Measurements from ENCODE around the gene RAB31.

The RAB31 gene

DNA sequence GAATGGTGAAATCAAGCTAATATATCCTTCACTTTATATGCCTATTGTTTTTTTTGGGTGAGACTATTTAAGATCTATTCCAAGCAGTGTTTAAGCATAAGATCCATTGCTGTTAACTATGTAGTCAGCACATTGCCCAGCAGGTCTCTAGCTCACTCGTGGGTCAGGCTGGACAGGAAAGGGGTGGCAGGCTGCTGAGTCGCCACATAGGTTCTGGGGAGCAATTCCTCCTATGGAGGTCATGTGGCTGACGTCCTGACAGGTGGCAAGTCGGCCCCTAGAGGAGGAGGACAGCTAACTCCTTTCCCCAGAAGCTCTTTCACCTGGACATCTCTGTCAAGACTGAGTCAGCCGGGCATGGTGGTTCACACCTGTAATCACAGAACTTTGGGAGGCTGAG lies 13.9 kb upstream of the RAB31 start:
- no peak for DNase-seq

GRCh38 chr18:9694952-9695495 lies 13.1 kb upstream of the RAB31 start:
- no peak for DNase-seq

DNA sequence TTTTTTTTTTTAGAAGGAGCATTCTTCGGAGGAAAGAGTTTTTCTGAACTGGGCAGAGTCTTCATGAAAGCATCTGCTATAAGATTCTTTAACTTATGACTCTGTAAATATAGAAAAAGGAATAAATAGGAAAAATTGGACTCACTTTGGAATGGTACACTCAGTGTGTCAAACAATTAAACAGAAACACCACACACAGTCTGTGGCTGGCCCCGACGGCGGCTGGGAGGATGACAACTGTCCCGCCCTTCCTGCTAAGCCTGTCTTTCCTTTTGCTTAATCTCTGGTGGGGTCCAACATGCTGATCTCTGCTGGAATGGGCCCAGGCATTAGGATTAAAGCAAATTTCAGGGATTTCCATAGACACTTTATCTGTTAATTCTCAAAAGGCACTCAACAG lies 12.5 kb upstream of the RAB31 start:
- DNase-seq = no peak

GRCh38 chr18:9696112-9696511 lies 12.0 kb upstream of the RAB31 start:
- no peak for DNase-seq

- no peak for DNase-seq
Measured at GRCh38 chr18:9696701-9697100, 11.4 kb upstream of the RAB31 start.

DNA sequence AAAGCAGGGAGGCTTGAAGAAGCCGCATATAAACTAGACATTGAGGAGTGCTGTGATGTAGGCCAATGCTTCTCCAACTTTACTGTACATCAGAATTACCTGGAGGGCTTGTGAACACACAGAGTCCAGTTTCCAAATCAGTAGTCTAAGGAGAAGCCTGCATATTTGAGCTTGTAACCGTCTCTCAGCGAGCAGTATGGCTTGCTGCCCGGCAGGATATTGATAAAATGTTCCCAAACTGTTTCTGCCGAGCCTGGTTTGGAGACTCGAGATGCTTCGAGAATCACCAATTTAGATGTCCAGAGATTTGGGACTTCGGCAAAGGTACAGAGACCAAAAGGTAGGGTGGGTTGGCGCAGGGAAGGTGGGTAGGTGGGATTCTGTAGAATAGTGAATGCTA lies 11.0 kb upstream of the RAB31 start:
- DNase-seq = no peak

DNA sequence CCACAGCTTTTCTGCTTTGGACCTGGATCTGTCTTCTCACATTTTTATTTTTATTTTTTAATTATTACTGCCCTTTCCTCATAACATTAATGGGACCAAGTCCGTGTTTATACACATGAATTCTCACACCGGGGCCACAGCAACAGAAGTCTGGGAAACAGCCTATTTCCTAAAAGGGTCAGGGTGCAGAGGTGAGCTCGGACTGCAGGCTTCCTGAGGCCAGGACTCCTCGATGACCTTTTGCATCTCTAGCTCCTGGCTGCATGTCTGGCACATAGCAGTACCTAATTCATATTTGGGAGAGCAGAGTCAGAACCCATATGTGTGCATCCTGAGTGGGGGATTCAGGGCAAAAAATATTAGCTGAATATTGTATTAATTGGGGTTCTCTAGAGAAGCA lies 9.6 kb upstream of the RAB31 start:
- no peak for DNase-seq

DNA sequence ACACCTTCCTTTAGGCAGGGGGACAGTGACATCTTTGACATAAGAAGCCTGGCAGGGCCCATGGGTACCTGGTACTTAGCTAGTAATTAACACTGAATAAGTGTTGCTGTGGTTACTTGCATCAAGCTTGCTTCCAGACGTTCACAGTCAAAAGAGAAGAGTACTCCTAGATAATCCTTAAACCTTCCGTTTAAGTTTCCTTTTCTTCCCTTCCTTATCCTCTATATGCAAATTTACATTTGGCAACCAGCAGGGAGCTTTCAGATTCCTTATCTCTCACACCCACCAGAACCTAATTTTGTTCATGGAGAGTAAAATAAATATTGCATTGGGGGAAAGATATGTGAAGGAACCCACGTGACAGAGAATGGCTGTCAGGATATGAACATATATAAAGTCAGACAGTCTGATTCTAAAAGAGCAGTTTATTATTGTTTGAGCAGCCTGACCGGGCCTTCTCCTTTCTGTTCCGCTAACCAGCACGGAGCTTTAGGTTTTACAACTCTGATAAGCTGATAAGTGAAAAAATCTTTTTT lies 7.8 kb upstream of the RAB31 start:
- no peak for DNase-seq

DNA sequence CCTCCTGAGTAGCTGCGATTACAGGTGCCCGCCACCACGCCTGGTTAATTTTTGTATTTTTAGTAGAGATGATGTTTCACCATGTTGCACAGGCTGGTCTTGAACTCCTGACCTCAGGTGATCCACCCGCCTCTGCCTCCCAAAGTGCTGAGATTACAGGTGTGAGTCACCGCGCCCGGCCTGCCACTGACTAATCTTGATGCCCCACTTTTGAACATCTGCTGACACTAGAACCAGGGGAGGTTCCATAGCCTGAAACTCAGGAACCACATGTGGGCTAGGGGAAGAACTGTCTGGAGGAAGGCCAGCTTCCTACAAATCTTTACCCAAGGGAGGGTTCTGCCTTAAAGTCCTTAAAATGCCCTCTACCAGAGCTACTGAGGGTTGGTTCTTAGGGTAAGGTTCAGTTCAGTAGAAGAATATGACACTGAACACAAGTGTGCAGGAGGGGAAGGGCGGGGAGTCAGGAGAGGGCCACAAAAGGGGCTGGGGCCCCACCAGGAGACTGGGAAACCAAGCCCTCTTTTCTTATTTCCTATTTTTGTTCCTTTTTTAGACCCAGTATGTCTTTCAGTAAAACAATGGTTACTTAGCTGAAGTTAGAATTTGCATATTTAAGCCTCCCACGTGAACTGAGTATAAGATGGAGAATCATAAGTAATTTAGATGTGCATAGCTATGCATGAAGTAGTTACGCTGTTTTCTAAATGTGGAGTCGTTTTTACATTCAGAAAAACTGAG lies 6.3 kb upstream of the RAB31 start:
- DNase-seq = no peak

- no peak for DNase-seq
Measured at GRCh38 chr18:9704233-9705118, 3.6 kb upstream of the RAB31 start.

- DNase-seq = no peak
Measured at GRCh38 chr18:9705183-9705829, 2.8 kb upstream of the RAB31 start.

DNA sequence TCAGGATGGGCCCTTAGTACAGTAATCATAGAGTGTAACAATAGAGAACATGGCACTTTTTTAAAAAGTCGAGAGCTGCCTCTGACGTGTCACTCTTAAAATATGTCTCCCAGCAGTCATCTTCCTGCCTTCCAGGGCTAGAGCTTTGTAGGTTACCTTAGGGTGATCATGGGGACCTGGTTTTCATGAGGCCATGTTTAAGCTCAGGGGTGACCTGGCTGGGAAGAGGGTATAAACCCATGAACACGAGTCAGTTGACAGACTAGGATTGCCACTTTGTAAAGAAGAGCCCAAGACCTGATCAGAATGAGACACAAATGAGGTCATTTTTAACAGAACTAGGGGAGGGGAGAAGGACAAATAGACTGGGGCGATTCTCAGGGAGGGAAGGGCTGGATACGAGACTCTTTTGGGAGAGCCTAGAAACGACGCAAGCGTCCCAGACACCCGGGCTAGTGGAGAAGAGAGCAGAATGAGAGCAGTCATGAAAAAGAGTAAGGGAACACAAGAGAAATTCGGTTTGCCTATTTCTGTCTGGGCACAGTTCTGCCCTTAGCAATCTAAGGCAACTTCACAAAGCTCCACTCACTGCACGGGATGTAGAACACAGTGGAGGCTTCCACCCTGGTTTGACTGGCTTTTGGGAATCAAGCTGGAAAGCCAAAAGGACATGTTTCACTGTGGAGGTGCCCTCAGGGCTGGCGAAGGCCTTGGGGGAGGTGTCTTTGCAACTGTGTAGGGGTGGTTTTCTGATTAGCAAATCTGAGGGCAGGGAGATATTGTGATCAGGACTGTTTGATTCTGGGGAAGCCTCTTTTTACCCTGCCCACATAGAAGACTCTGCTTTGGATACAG lies 1.8 kb upstream of the RAB31 start:
- DNase-seq = no peak

DNA sequence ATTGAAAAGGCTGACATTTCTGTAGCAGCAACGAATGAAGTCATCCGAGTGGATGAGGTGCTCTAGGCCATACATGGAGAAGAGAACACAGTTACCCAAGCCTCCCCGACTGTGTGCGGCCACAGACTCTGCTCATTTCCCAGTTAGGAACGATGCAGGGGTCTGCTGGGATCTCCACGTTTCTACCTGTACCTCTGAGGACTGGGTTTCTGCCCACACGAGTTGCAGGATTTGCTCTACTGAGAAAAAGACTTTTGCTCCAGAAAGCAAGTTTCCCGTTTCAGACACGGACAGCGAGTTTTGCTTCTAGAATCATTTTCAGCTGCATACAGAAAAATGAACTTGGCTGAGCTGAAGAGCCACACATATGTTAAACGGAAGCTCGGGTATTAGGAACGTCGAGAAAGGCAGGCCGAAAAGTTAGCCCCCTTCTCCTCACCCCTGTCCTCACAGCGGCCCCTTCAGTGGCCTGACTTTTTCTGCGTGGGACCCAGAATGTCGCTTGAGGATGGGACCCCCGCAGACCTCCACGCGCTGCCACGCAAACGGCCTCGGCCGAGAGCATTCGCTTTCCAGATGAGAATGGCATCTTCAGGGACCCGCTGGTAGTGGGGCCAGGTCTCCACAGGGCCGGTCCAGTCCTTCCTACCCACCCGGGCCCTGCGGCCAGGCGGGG lies 582 bp upstream of the RAB31 start:
- no peak for DNase-seq

GRCh38 chr18:9708434-9709303 lies 568 bp downstream of the RAB31 start:
- DNase-seq = no peak

- DNase-seq = no peak
Measured at GRCh38 chr18:9709304-9709877, 1.3 kb downstream of the RAB31 start.

DNA sequence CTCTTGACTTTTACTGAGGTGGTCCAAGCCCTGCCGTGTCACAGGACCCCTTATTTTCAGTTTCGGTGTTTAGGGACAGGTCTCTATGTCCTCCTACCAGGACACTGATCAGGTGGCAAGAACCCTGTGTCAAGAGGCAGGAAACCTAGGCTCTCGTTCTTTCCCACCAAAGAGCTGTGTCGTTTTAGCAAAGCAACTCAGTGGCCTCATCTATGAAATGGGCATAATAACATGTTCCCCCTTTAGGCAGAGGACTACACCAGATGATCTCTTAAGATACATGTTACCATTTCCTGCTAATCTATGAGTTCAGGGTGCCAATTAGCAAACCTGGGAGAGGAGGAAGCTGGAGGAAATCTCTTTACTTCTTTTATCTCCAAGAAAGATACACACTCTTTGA lies 1.9 kb downstream of the RAB31 start:
- no peak for DNase-seq

DNA sequence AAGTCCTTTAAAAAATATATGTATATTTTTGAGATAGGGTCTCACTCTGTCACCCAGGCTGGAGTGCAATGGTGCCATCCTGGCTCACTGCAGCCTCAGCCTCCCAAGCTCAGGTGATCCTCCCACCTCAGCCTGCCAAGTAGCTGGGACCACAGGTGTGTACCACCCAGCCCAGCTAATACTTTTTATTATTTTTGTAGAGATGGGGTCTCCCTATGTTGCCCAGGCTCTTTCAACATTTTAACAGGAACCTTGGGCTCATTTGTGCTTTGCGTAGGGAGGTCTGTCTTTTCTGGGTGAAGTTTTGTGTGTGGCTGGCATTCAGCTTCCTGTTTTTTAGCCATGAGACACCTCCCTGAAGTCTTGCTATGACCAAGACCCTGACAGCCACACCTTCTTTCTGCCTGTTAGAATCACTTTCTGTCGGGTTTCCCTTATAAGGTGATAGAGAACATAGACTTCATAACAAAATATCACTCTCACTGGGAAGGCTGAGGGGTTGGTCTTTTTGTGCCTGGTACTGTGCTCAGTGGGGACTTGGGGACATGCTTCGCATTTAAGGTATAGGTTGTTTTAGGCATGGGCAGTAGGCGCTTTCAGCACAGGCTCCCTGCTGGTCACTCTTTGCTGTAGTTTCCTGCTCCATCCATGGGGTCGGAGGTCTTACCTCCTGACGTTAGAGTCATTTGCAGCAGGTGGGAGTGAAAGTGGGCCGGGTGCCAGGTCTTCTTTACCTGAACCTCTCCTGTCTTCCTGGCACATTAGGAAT lies 3.4 kb downstream of the RAB31 start:
- no peak for DNase-seq

DNA sequence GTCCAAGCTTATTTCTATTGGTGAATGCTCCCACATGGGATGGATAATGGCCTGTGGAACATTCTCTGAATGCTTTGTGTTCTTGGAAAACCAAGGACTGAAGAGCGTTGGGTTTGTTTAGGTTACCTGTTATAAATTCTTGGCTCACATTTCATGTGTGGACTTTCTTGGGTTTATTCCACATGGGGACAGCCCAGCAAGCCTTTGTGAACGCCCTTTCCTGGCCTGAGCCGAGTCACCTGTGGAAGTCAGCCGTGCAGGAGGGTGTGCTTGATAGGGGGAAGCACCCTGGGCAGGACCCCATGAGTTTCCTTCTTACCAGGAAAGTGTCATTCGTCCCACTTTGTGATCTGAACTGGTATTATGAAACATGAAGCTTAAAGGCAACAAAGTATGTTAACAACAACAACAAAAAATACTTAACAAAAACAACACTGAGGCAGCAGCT lies 4.1 kb downstream of the RAB31 start:
- DNase-seq = no peak

DNA sequence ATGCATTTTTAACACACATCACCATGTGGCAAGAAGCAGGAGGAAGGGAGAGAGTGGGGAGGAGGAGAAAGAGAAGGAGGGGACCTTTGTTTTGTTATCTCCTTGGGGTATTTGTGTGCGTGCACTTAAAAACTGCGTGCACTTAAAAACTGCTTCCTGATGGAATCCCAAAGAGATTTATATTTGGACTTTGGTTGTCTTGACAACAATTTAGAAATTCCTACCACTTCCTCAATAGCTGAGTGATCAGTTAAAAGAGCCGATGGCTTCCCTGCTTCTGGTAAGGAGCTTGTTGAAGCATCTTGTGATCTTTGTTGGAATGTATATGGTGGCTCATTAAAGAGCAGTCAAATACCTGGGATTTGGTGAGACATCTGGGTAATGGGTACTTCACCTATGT lies 4.5 kb downstream of the RAB31 start:
- no peak for DNase-seq

Measured in NCI-H510A treated with DMSO at 0.1 percent for 48 hours (cell line).